ENCODE measurements around the gene SLC24A3.

- TF ChIP-seq CTCF (optimal IDR thresholded peaks at IDR 0.05 in 1 of 3, IDR thresholded peaks at IDR 0.05 in 1 of 3, conservative IDR thresholded peaks at IDR 0.05 in 1 of 3; ENCODE audit: extremely low read depth in 1 of 3, insufficient read depth in 2 of 3, low read length in 3 of 3) (no peak), EZH2 (IDR thresholded peaks at IDR 0.05; ENCODE audit: low read length) (no peak)
These were observed 340.1 kb downstream of the SLC24A3 start for GRCh38 chr20:19552221-19553180.
